ENCODE results near the gene MRPS35. TPM values are rescaled to one million over a fixed set of nuclear protein-coding genes. Genes with fewer than 3 reads are reported as not detected.
"Not testable (repeated sequence)": the region's sequence is repeated elsewhere in the genome, so short reads cannot be mapped to it uniquely, and the experiment has no call there.

Gene MRPS35
- total and polyA plus RNA-seq, 2 experiments from 2014 or later, result 32.0 to 63.6 TPM

GRCh38 chr12:27743601-27744000 is 33.0 kb downstream of the MRPS35 start:
- no peak overlapping the region for H3K27ac ChIP-seq
- H3K4me1 ChIP-seq (ENCODE audit: low read depth), result no peaks in the 10 kb centered on the region
- no peaks in the 10 kb centered on the region for H3K27me3 ChIP-seq
- TF ChIP-seq CTCF (IDR thresholded peaks at IDR 0.05; ENCODE audit: low read depth, low read length), result no peak
- no peak for DNase-seq (ENCODE audit: low read depth in 1 of 2, low spot score in 1 of 2)
- H3K4me3 ChIP-seq, result no peak overlapping the region
- peaks cover 14% of the 10 kb centered on the region for H3K36me3 ChIP-seq
- no peaks in the 10 kb centered on the region for H3K9me3 ChIP-seq (ENCODE audit: low read depth)

GRCh38 chr12:27745734-27746133 is 35.1 kb downstream of the MRPS35 start:
- not testable (repeated sequence) for H3K9me3 ChIP-seq (ENCODE audit: low read depth); H3K4me1 ChIP-seq (ENCODE audit: low read depth); DNase-seq (ENCODE audit: low read depth in 1 of 2, low spot score in 1 of 2); H3K27ac ChIP-seq; H3K36me3 ChIP-seq; H3K27me3 ChIP-seq; H3K4me3 ChIP-seq

- H3K9me3 ChIP-seq (ENCODE audit: low read depth), result no peaks in the 10 kb centered on the region
- no peak for TF ChIP-seq CTCF (IDR thresholded peaks at IDR 0.05; ENCODE audit: low read depth, low read length)
- no peaks in the 10 kb centered on the region for H3K4me1 ChIP-seq (ENCODE audit: low read depth)
- peaks cover 8% of the 10 kb centered on the region for H3K36me3 ChIP-seq
- no peaks in the 10 kb centered on the region for H3K27me3 ChIP-seq
- peak in 1 of 2 donors; percentile 46 for DNase-seq (ENCODE audit: low read depth in 1 of 2, low spot score in 1 of 2)
- no peak overlapping the region for H3K4me3 ChIP-seq
- H3K27ac ChIP-seq, result no peak overlapping the region
Observed at GRCh38 chr12:27747111-27747820, 36.6 kb downstream of the MRPS35 start.

GRCh38 chr12:27751386-27752047 is 40.9 kb downstream of the MRPS35 start:
- H3K36me3 ChIP-seq, result peaks cover 14% of the 10 kb centered on the region

GRCh38 chr12:27754795-27755194 is 44.2 kb downstream of the MRPS35 start:
- DNase-seq (ENCODE audit: low read depth in 1 of 2, low spot score in 1 of 2), result no peak
- no peaks in the 10 kb centered on the region for H3K4me1 ChIP-seq (ENCODE audit: low read depth)
- no peaks in the 10 kb centered on the region for H3K9me3 ChIP-seq (ENCODE audit: low read depth)
- no peak for TF ChIP-seq CTCF (IDR thresholded peaks at IDR 0.05; ENCODE audit: low read depth, low read length)
- H3K4me3 ChIP-seq, result no peak overlapping the region
- H3K36me3 ChIP-seq, result peaks cover 14% of the 10 kb centered on the region
- no peaks in the 10 kb centered on the region for H3K27me3 ChIP-seq
- H3K27ac ChIP-seq, result no peak overlapping the region

More at GRCh38 chr12:27751386-27752047, 40.9 kb downstream of the MRPS35 start:
- Histone ChIP-seq H3K9me3 (ENCODE audit: low read depth) (no peaks in the 10 kb centered on the region), H3K27me3 (no peaks in the 10 kb centered on the region), H3K4me3 (no peak overlapping the region), H3K4me1 (ENCODE audit: low read depth) (no peaks in the 10 kb centered on the region), H3K27ac (peak overlapping the region; percentile 53)
- DNase-seq (ENCODE audit: low read depth in 1 of 2, low spot score in 1 of 2), result no peak
- no peak for TF ChIP-seq CTCF (IDR thresholded peaks at IDR 0.05; ENCODE audit: low read depth, low read length)

- DNase-seq (ENCODE audit: low read depth in 1 of 2, low spot score in 1 of 2), result no peak
- Histone ChIP-seq H3K27me3 (no peaks in the 10 kb centered on the region), H3K36me3 (peaks cover 14% of the 10 kb centered on the region), H3K27ac (peak overlapping the region; percentile 42), H3K4me3 (no peak overlapping the region), H3K9me3 (ENCODE audit: low read depth) (no peaks in the 10 kb centered on the region), H3K4me1 (ENCODE audit: low read depth) (no peaks in the 10 kb centered on the region)
- TF ChIP-seq CTCF (IDR thresholded peaks at IDR 0.05; ENCODE audit: low read depth, low read length), result no peak
Observed at GRCh38 chr12:27756670-27757195, 46.1 kb downstream of the MRPS35 start.

Data from cardiac muscle cell (in vitro differentiated cells and primary cell).